ENCODE results near the gene CHCHD10.

The CHCHD10 gene

DNA sequence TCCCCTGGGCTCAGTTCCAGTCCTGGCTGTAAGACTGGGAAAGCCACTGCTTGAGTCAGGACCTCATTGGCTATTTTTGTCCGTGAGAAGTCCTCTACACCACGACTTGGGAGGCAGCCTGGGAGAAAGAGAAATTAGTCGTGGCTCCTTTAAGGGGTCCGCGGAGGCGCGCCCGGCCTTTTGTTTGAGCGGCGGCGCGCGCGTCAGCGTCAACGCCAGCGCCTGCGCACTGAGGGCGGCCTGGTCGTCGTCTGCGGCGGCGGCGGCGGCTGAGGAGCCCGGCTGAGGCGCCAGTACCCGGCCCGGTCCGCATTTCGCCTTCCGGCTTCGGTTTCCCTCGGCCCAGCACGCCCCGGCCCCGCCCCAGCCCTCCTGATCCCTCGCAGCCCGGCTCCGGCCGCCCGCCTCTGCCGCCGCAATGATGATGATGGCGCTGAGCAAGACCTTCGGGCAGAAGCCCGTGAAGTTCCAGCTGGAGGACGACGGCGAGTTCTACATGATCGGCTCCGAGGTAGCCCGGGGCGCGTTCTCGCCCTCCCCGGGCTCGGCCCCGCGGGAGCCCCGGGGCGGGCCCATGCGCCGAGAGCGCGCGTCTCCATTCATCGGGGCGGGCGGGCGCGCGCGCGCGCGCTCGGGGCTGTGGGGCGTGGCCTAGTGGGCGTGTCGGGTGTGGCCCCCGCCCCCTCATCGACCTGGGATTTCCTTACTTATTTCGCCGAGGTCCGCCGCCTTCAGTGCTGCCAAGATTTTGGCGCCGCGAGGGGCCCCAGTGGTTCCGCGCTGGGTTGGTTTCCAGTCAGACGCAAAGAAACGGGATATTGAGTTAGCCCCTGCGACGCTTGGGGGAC is 19.2 kb upstream of the CHCHD10 start, which contains the start of gene SMARCB1:
Gene SMARCB1 (plus strand): TSS at position 215 of the 848 bp plus-strand sequence. CDS start 204 bp downstream, at position 419.
- peak; percentile 97 for DNase-seq

GRCh38 chr22:23786261-23786710 is 18.5 kb upstream of the CHCHD10 start:
- no peak for DNase-seq

DNA sequence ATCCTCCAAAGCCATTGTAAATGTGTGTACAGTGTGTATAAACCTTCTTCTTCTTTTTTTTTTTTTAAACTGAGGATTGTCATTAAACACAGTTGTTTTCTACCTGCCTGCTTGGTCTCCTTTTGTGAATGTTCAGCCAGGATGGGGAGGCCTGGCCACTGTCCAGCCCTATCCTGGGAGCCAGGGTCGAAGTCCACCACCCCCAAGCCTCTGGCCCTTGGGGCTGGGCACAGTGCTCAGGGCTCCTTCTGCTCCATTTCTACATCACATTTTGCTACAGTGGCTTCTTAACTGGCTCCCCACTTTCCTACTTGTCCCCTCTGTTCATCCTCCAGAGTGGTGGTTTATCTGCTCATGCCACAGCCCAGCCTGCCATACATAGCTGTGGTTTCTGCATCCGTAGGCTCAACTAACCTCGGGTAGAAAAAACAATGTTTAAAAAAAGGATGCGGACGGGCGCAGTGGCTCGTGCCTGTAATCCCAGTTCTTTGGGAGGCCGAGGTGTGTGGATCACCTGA is 16.5 kb upstream of the CHCHD10 start:
- no peak for DNase-seq

DNA sequence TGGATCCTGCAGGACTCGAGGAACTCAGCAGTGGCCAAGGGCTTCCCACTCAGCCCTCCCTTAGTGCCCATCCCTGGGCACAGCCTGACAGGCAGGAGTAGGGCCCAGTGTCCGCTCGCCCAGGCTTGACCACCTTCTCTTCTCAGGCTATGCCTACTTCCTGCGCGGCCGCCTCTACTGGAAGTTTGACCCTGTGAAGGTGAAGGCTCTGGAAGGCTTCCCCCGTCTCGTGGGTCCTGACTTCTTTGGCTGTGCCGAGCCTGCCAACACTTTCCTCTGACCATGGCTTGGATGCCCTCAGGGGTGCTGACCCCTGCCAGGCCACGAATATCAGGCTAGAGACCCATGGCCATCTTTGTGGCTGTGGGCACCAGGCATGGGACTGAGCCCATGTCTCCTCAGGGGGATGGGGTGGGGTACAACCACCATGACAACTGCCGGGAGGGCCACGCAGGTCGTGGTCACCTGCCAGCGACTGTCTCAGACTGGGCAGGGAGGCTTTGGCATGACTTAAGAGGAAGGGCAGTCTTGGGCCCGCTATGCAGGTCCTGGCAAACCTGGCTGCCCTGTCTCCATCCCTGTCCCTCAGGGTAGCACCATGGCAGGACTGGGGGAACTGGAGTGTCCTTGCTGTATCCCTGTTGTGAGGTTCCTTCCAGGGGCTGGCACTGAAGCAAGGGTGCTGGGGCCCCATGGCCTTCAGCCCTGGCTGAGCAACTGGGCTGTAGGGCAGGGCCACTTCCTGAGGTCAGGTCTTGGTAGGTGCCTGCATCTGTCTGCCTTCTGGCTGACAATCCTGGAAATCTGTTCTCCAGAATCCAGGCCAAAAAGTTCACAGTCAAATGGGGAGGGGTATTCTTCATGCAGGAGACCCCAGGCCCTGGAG is 15.7 kb upstream of the CHCHD10 start:
- DNase-seq, result no peak

GRCh38 chr22:23782703-23783102 is 14.9 kb upstream of the CHCHD10 start:
- no peak for DNase-seq

GRCh38 chr22:23782252-23782651 is 14.5 kb upstream of the CHCHD10 start:
- no peak for DNase-seq

DNA sequence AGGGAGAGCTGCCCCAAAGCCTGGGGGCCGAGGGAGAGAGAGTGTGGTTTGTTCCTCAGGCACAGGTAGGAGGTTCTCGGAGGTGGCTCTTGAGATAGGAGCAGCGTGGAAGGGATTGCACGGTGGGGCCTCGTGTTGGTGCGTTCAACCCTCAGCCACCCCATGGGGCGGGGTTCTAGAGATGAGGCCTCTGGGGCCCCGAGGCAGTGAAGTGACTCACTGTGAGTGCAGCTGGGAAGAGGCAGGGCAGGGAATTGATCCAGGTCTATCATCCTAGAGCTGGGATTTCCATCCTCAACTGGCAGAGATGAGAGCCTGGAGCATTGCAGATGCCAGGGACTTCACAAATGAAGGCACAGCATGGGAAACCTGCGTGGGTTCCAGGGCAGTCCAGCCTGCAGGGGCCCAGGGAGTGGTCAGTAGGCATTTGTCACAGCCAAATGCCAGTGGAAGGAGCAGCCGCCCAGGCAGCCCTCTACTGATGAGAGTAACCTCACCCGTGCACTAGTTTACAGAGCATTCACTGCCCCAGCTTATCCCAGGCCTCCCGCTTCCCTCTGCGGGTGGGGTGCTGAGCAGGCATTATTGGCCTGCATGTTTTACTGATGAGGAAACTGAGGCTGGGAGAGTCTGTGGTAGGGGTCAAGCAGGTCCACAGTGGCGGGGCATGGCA is 13.9 kb upstream of the CHCHD10 start:
- DNase-seq, result peak; percentile 24

GRCh38 chr22:23781065-23781464 is 13.3 kb upstream of the CHCHD10 start:
- DNase-seq, result no peak

DNA sequence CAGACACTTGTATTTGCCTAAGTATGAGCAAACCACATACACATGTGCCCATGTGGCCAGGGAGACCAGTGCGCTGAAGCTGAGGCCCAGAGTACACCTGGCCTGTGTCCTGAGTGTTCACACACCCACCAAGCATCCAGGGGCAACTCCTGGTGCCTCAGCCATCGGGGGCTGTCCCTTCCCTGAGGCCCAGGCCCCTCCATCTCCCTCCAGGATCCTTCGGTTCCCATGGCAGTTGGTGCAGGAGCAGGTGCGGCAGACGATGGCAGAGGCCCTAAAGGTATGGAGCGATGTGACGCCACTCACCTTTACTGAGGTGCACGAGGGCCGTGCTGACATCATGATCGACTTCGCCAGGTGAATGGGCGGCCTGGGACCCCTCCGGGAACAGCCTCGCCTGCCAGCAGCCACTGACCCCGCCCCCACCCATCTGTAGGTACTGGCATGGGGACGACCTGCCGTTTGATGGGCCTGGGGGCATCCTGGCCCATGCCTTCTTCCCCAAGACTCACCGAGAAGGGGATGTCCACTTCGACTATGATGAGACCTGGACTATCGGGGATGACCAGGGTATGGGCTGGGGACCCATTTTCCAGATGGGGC is 12.5 kb upstream of the CHCHD10 start:
- DNase-seq, result no peak

GRCh38 chr22:23779731-23780130 is 12.0 kb upstream of the CHCHD10 start:
- no peak for DNase-seq

- no peak for DNase-seq
Measured at GRCh38 chr22:23779083-23779482, 11.3 kb upstream of the CHCHD10 start.

DNA sequence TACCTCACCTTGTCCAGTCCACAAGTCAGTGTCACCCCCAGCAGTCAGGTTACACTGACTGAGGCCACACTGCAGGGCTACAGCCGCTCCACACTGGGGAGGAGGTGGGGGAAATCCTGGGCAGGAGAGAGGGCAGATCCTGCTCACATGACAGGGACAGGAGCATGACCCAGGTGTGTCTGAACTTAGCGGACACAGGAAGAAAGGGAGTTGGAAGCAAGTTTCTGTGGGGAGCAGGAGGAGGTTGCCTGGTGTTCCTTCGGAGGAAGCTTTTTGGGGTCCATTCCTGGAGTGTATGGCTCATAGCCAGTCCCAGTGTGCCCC is 10.8 kb upstream of the CHCHD10 start:
- no peak for DNase-seq

- no peak for DNase-seq
Measured at GRCh38 chr22:23777776-23778576, 10.2 kb upstream of the CHCHD10 start.

GRCh38 chr22:23775779-23776375 is 8.1 kb upstream of the CHCHD10 start:
- no peak for DNase-seq

GRCh38 chr22:23774922-23775436 is 7.2 kb upstream of the CHCHD10 start:
- no peak for DNase-seq

DNA sequence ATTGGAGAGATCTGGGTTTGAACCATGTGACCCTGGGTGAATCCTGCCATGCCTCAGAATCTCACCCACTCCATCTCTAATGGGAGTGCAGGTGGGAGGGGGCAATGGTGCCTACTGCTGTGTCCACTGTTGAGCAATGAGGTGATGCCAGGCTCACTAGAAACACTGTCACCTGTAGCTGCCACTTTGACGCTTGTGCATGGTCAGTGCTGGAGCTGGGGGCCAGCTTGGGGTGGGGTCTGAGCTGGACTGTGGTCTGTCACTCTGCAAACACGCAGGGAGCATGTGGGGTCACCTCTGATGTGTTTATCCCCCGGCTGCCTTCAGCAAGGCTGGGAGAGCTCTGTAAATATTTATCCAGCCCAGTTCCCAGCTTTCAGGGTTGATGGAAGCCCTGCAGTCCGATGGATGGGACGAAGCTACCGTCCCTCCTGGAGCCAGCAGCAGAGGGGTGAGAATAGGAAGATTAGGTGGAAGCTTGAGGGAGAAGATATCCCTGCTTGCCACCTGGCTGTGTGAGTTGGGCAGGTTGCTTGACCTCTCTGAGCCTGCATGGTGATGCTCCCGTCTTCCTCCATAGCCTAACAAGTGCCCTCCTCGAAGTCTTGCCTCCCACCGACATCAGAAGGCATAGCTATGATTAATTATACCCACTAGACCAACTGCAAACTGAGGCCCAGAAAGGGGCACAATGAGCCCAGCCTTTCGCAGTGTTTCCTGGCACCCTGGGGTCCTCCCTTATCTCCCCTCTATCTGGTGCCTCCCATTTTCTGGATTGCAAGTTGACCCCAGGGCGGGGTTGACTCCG is 6.5 kb upstream of the CHCHD10 start:
- no peak for DNase-seq

DNA sequence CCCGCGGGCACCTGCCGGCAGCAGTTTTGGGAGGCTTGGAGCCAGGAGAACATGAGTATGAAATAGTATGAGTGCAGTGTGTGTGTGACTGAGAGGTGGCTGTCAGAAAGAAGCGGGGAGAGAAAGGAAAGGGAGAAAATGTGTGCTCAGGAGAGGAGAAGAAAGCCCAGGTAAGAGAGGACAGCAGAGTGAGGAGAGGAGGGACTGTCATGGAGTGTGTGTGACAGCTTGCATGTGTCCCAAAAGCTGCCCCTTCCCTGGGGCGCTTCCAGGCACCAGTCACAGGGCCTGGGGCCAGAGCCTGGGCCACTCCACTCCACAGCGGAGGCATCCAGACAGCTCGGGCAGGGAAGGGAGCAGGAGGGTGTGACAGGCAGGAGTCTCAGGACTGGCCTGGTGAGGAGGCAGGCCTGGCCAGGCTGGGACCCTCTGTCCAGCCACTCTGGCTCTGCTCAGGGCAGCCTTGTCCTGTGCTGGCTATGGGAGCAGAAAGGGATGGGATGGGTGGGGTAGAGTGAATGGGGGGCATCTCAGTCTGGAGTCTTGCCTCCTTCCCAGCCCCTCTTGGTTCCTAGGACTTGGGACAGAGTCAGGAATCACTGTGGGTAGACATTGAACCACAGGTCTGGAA is 5.8 kb upstream of the CHCHD10 start:
- no peak for DNase-seq

- DNase-seq, result peak; percentile 75
Measured at GRCh38 chr22:23772649-23773473, 5.1 kb upstream of the CHCHD10 start, which contains the start of gene MMP11. Gene MMP11, plus strand, starts transcription at chr22:23772849. Its CDS starts 22 bp downstream, at chr22:23772871.

DNA sequence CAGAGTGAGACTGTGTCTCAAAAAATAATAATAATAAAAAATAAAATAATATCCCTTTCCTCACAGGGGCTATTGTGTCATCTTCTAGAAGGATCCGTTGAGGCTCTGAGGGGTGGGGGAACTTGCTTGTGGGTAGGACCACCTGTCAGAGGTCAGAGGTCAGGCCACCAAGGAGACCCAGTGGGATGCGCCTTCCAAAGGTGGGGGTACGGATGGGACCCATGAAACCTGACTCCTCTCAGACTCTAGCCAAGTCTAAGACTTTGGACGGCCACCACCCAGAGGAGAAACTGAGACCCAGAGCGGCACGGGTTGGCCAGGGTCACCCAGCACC is 4.5 kb upstream of the CHCHD10 start:
- DNase-seq, result no peak

Data from eye (tissue), 1 donor.